ENCODE data around the gene CD200R1L.

GRCh38 chr3:112786002-112786590, 60.6 kb downstream of the CD200R1L start:
- TF ChIP-seq ZNF624 (tag by site-specific recombination; IDR thresholded peaks at IDR 0.05) = no peak
- no peak for TF ChIP-seq ZNF311 (tag by site-specific recombination; IDR thresholded peaks at IDR 0.05; ENCODE audit: borderline replicate concordance)
- no peak for TF ChIP-seq CTCF (tag by site-specific recombination; IDR thresholded peaks at IDR 0.05)
- no peak for TF ChIP-seq REST (tag by site-specific recombination; IDR thresholded peaks at IDR 0.05)
- TF ChIP-seq ZBTB7A (tag by site-specific recombination; IDR thresholded peaks at IDR 0.05; ENCODE audit: low read depth) = no peak
- TF ChIP-seq TCF7L2 (IDR thresholded peaks at IDR 0.05; ENCODE audit: borderline replicate concordance, low read depth, low read length) = no peak
